Neural progenitor cell (in vitro differentiated cells): Measurements from ENCODE around the gene VPS45. TPM values are rescaled to one million over a fixed set of nuclear protein-coding genes. Genes with fewer than 3 reads are reported as not detected.
"Not testable (repeated sequence)": the region's sequence is repeated elsewhere in the genome, so short reads cannot be mapped to it uniquely, and the experiment has no call there.

Source experiments
- DNase-seq: peaks from one replicate; pipeline ENCODE4 v3.0.0-alpha.2; 2016; ENCODE audit warnings: low spot score
- H2AFZ ChIP-seq: fragments of 200-600 bp; sonication (generic); replicated peaks from 2 replicates; pipeline ENCODE4 v1.6.1; 2016; ENCODE audit warnings: antibody characterized with exemption
- H3F3A ChIP-seq: fragments of 200-600 bp; sonication (generic); 2 replicates; pipeline ENCODE4 v1.6.1; 2016; ENCODE audit warnings: antibody characterized with exemption, low read depth
- H3K27ac ChIP-seq: fragments of 200-600 bp; sonication (generic); 2 replicates; pipeline ENCODE4 v1.5.1; 2016; ENCODE audit warnings: mild to moderate bottlenecking
- H3K27me3 ChIP-seq: fragments of 200-600 bp; sonication (generic); 2 replicates; pipeline ENCODE4 v1.6.1; 2016; ENCODE audit warnings: mild to moderate bottlenecking, moderate library complexity
- H3K36me3 ChIP-seq: fragments of 200-600 bp; sonication (generic); 2 replicates; pipeline ENCODE4 v1.5.1; 2016
- H3K4me1 ChIP-seq: fragments of 200-600 bp; sonication (generic); 2 replicates; pipeline ENCODE4 v1.6.1; 2016; ENCODE audit warnings: mixed run types
- H3K4me2 ChIP-seq: fragments of 200-600 bp; sonication (generic); 2 replicates; pipeline ENCODE4 v1.6.1; 2016
- H3K4me3 ChIP-seq: fragments of 200-600 bp; sonication (generic); 2 replicates; pipeline ENCODE4 v1.5.1; 2016
- H3K79me2 ChIP-seq: fragments of 200-600 bp; sonication (generic); 2 replicates; pipeline ENCODE4 v1.6.1; 2016; ENCODE audit warnings: low read depth
- H3K9ac ChIP-seq: fragments of 200-600 bp; sonication (generic); 2 replicates; pipeline ENCODE4 v1.6.1; 2016
- H3K9me3 ChIP-seq: fragments of 200-600 bp; sonication (generic); 2 replicates; pipeline ENCODE4 v1.5.1; 2016; ENCODE audit warnings: low read depth
- H4K20me1 ChIP-seq: fragments of 200-600 bp; sonication (generic); 2 replicates; pipeline ENCODE4 v1.6.1; 2016; ENCODE audit warnings: low read depth
- H3K27ac Mint-ChIP-seq: 3 replicates; pipeline ENCODE4 v1.8.0; 2021; ENCODE audit warnings: mixed read lengths
- H3K27me3 Mint-ChIP-seq: 2 replicates; pipeline ENCODE4 v1.8.0; 2022; ENCODE audit warnings: low read depth, mild to moderate bottlenecking, inconsistent platforms, moderate library complexity, mixed read lengths; ENCODE audit not compliant: insufficient read depth
- H3K36me3 Mint-ChIP-seq: 3 replicates; pipeline ENCODE4 v1.8.0; 2021; ENCODE audit warnings: mixed read lengths
- H3K4me1 Mint-ChIP-seq: 3 replicates; pipeline ENCODE4 v1.8.0; 2021; ENCODE audit warnings: mixed read lengths
- H3K4me3 Mint-ChIP-seq: 3 replicates; pipeline ENCODE4 v1.8.0; 2021; ENCODE audit warnings: mild to moderate bottlenecking, moderate library complexity, mixed read lengths
- H3K9me3 Mint-ChIP-seq: 3 replicates; pipeline ENCODE4 v1.8.0; 2020; ENCODE audit warnings: mixed read lengths
- EZH2 ChIP-seq: fragments of 200-600 bp; sonication (generic); IDR thresholded peaks from 2 replicates; pipeline ENCODE4 v1.6.1; 2017; ENCODE audit warnings: antibody characterized with exemption, mild to moderate bottlenecking, moderate library complexity
- EZH2phosphoT487 ChIP-seq: fragments of 200-600 bp; sonication (generic); IDR thresholded peaks from 2 replicates; pipeline ENCODE4 v1.6.1; 2017; ENCODE audit warnings: antibody characterized with exemption
- total RNA-seq: library from RNA; depleted of rRNA; stranded (reverse); fragments of >200 nt; gene quantifications from 2 replicates; pipeline ENCODE4 v1.2.3, GENCODE V29; 2015; ENCODE audit warnings: low replicate concordance
- TF ChIP-seq, protein P1 (sequence below): fragments of 200-600 bp; sonication (generic); IDR thresholded peaks from 2 replicates; pipeline ENCODE4 v1.5.1; 2017; ENCODE audit warnings: antibody characterized with exemption, mild to moderate bottlenecking

Gene VPS45
- total RNA-seq, 1 donor from 2014 or later: 68.7 TPM

DNA sequence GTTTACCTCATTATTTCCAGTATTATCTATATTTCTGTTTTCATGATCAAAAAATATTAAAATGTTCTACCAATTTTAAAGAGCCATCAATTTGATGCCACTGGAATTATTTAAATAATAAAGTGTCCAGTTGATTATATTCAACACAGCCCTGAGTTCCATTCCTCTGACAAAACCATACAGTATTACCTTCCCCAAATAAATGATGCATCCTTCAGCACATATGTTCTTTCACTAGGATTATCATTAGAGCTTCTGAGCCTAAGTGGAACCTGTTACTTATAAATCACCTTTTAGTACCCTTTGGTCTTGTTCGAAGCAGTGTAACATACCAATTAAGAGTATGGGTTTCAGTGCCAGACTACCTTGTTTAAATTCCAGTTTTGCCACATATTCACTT is 64.8 kb downstream of the VPS45 start:
- Histone ChIP-seq H3K4me1 (no peaks in the 10 kb centered on the region), H3K4me3 (no peak overlapping the region), H3K79me2 (no peaks in the 10 kb centered on the region), H3K36me3 (no peaks in the 10 kb centered on the region), H3K27me3 (no peaks in the 10 kb centered on the region), H3K4me2 (no peak overlapping the region), H3K9ac (no peak overlapping the region), H3K9me3 (no peaks in the 10 kb centered on the region), H3F3A (no peaks in the 10 kb centered on the region), H3K27ac (no peak overlapping the region), H2AFZ (no peak overlapping the region), H4K20me1 (no peaks in the 10 kb centered on the region)
- no peaks in the 10 kb centered on the region for H3K4me1 Mint-ChIP-seq
- H3K9me3 Mint-ChIP-seq: no peaks in the 10 kb centered on the region
- H3K4me3 Mint-ChIP-seq: no peak overlapping the region
- peaks cover 4% of the 10 kb centered on the region for H3K36me3 Mint-ChIP-seq
- TF ChIP-seq EZH2 (no peak), EZH2phosphoT487 (no peak)
- TF ChIP-seq, protein P1, sequence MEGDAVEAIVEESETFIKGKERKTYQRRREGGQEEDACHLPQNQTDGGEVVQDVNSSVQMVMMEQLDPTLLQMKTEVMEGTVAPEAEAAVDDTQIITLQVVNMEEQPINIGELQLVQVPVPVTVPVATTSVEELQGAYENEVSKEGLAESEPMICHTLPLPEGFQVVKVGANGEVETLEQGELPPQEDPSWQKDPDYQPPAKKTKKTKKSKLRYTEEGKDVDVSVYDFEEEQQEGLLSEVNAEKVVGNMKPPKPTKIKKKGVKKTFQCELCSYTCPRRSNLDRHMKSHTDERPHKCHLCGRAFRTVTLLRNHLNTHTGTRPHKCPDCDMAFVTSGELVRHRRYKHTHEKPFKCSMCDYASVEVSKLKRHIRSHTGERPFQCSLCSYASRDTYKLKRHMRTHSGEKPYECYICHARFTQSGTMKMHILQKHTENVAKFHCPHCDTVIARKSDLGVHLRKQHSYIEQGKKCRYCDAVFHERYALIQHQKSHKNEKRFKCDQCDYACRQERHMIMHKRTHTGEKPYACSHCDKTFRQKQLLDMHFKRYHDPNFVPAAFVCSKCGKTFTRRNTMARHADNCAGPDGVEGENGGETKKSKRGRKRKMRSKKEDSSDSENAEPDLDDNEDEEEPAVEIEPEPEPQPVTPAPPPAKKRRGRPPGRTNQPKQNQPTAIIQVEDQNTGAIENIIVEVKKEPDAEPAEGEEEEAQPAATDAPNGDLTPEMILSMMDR: no peak
- H3K27ac Mint-ChIP-seq: no peak overlapping the region
- H3K27me3 Mint-ChIP-seq: no peaks in the 10 kb centered on the region
- DNase-seq: no peak

DNA sequence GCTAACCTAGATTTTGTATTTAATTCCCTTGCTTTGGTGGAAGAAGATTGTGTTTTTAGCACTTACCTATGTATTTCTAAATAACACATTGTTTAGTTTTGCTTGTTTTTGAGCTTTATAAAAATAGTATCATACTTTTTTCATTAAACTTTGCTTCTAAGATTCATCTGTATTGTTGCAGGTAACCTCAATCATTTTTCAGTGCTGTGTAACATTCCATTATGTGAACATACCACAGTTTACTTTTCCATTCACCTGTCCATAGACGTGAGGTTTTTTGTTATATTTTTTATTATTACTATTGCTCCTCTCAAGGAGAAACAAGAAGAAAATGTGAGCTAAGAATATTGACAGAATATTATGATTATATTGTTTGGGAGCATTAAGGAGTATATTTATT is 67.0 kb downstream of the VPS45 start:
- no peak overlapping the region for H2AFZ ChIP-seq
- no peak overlapping the region for H3K9ac ChIP-seq
- H3K79me2 ChIP-seq: no peaks in the 10 kb centered on the region
- no peaks in the 10 kb centered on the region for H3K4me1 ChIP-seq
- no peak overlapping the region for H3K4me2 ChIP-seq
- no peaks in the 10 kb centered on the region for H4K20me1 ChIP-seq
- Mint-ChIP-seq H3K27ac (no peak overlapping the region), H3K4me3 (no peak overlapping the region), H3K27me3 (no peaks in the 10 kb centered on the region), H3K4me1 (no peaks in the 10 kb centered on the region), H3K36me3 (peaks cover 4% of the 10 kb centered on the region), H3K9me3 (no peaks in the 10 kb centered on the region)
- no peaks in the 10 kb centered on the region for H3K9me3 ChIP-seq
- no peak overlapping the region for H3K4me3 ChIP-seq
- no peak for DNase-seq
- TF ChIP-seq EZH2phosphoT487: no peak
- TF ChIP-seq, protein P1: no peak
- TF ChIP-seq EZH2: no peak
- H3K27me3 ChIP-seq: no peaks in the 10 kb centered on the region
- H3K27ac ChIP-seq: no peak overlapping the region
- H3F3A ChIP-seq: no peaks in the 10 kb centered on the region
- H3K36me3 ChIP-seq: no peaks in the 10 kb centered on the region

GRCh38 chr1:150135400-150135799 is 67.8 kb downstream of the VPS45 start:
- H3K9ac ChIP-seq, H3K36me3 Mint-ChIP-seq, H3K4me1 Mint-ChIP-seq, H3K4me3 ChIP-seq, H3K4me3 Mint-ChIP-seq, H3K4me1 ChIP-seq, H3K27me3 ChIP-seq, H2AFZ ChIP-seq, H3K9me3 ChIP-seq, H3F3A ChIP-seq, H3K9me3 Mint-ChIP-seq, H3K36me3 ChIP-seq, H3K79me2 ChIP-seq, H4K20me1 ChIP-seq, H3K27ac Mint-ChIP-seq, H3K4me2 ChIP-seq, DNase-seq, H3K27me3 Mint-ChIP-seq, H3K27ac ChIP-seq: not testable (repeated sequence)

DNA sequence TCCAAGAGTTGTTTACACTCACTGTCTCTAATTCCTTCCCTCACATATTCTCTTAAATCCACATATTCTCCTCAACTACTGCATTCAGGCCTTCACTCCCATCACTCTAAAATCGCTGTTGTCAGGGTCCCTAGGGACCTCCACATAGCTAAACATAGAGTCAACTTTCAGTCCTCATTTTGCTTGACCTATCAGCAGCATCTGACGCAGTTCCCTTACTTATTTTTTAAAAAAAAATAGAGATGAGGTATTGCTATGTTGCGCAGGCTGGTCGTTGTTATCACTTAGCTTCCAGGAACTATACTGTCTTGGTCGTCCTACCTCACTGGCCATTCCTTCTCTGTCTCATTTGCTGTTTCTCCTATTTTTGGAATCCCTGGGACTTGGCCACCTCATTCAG is 70.5 kb downstream of the VPS45 start:
- Histone ChIP-seq H3K9me3 (no peaks in the 10 kb centered on the region), H3K4me3 (no peak overlapping the region), H3K36me3 (no peaks in the 10 kb centered on the region), H3K27ac (no peak overlapping the region), H2AFZ (no peak overlapping the region), H3K79me2 (no peaks in the 10 kb centered on the region), H3K27me3 (no peaks in the 10 kb centered on the region), H3K4me2 (no peak overlapping the region), H3K4me1 (no peaks in the 10 kb centered on the region), H3K9ac (no peak overlapping the region), H3F3A (no peaks in the 10 kb centered on the region), H4K20me1 (no peaks in the 10 kb centered on the region)
- no peak overlapping the region for H3K27ac Mint-ChIP-seq
- H3K9me3 Mint-ChIP-seq: no peaks in the 10 kb centered on the region
- no peak for DNase-seq
- H3K4me3 Mint-ChIP-seq: no peak overlapping the region
- H3K27me3 Mint-ChIP-seq: no peaks in the 10 kb centered on the region
- H3K4me1 Mint-ChIP-seq: no peaks in the 10 kb centered on the region
- TF ChIP-seq EZH2phosphoT487 (no peak), EZH2 (no peak)
- TF ChIP-seq, protein P1: no peak
- peaks cover 4% of the 10 kb centered on the region for H3K36me3 Mint-ChIP-seq
